IPS-18c (cell line): ENCODE results near the gene MOGAT3.
"Not testable (repeated sequence)": the region's sequence is repeated elsewhere in the genome, so short reads cannot be mapped to it uniquely, and the experiment has no call there.

ENCODE experiments used
- H3K4me3 ChIP-seq: 2 replicates; pipeline ENCODE4 v1.7.0; 2013; ENCODE audit warnings: low read depth, mild to moderate bottlenecking, low read length, moderate library complexity; ENCODE audit not compliant: insufficient read depth
- H3K9me3 ChIP-seq: one replicate; pipeline ENCODE4 v1.6.1; 2013; ENCODE audit warnings: mild to moderate bottlenecking, low read length, moderate library complexity; ENCODE audit not compliant: control insufficient read depth, insufficient read depth

Gene MOGAT3

DNA sequence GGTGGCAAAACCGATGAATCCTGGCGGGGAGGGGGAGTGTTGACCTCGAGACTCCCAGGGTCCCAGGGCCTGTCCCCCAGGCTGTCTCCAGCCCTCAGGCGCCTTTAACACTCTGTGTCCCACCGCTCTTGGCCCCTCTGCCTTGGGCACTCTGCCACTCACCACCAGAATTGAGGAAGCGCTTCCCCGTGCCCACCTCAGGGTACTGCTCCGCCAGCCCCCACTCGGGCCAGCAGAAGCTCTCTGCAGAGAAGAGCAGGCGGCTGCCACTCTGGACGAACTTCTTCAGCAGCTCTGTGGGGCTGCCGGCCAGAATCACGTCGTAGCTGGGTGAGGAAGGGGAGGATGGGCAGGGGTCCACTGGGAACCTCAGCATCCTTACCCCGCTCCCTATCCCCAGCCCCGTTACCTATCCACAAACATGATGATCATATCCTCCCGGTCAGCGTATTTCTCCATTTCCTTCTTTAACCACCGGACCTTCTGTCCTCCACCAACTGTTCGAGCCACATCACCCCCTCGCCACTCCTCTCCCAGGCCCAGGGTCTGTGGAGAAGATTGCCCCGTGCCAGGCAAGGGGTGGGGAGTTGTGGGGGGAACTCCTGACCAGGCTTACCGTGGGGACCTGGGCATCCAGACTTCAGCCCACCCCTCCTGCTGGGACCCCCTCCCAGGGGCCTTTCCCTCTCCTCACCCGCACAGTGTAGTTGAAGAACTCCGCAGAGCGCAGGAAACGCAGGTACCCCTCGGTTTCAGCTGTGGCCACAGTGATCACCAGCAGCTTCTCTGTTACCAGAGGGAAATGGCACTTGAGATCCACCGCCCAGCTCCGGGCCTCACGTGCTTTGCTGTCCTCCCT, 15.4 kb upstream of the MOGAT3 start:
- H3K9me3 ChIP-seq: no peaks in the 10 kb centered on the region

DNA sequence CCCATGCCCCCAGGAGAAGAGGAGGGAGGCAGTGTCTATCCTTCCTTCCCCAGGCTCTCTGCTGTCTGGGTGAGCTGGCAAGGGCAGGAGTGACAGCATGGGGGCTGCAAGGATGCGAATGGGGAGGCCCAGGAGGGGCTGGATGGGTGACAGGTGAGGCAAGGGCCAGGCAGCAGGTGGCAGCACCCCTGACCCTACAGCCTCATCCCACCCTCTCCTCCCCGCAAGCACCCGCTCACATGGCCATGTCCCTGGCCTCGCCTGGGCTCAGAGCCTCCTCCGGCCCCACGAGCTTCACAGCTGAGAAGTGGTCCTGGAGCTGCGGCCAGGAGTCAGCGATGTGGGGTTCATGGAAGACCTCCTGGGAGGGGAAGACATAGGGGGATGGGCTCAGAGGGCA, 11.2 kb upstream of the MOGAT3 start:
- Histone ChIP-seq H3K4me3 (no peak overlapping the region), H3K9me3 (no peaks in the 10 kb centered on the region)

More for the DNA sequence above, 15.4 kb upstream of the MOGAT3 start:
- H3K4me3 ChIP-seq: peak overlapping the region; percentile 91

DNA sequence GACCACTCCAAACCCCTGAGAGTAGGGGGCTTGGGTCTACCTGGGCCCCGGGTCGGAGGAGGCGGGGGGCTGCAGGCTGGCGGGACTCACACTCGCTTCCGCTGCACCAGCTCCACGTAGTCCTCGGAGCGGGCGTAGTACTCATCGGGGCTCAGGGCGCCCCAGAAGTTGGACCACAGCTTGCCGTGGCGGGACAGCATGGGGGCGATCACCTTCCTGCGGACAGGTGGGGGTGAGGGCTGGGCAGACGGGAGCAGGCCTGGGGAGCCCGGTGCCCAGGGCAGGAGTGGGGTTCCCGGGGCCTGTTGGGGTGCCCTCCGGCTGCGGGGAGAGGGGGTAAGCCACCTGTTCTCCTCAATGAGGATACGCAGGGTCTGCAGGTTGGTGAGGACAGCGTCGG, 10.7 kb upstream of the MOGAT3 start:
- Histone ChIP-seq H3K4me3 (no peak overlapping the region), H3K9me3 (no peaks in the 10 kb centered on the region)

DNA sequence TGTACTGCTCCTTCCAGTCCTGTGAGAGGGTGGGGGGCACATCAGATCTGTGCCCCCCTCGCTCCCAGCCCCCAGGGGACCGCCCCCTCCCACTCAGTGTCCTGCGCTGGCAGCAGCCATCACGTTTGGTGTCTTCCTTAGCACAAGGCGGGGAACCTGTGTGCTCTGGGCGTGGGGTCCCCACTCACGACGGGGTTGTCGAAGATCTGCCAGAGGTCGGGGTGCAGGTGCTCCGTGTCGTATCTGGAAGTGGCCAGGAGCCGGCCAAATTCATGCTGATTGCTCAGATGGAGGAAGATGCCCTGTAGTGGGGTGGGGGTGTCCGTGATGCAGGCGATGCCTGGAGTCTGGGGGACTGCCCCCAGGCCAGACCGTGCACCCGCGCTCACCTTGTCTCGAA, 9.3 kb upstream of the MOGAT3 start:
- no peaks in the 10 kb centered on the region for H3K9me3 ChIP-seq
- no peak overlapping the region for H3K4me3 ChIP-seq

DNA sequence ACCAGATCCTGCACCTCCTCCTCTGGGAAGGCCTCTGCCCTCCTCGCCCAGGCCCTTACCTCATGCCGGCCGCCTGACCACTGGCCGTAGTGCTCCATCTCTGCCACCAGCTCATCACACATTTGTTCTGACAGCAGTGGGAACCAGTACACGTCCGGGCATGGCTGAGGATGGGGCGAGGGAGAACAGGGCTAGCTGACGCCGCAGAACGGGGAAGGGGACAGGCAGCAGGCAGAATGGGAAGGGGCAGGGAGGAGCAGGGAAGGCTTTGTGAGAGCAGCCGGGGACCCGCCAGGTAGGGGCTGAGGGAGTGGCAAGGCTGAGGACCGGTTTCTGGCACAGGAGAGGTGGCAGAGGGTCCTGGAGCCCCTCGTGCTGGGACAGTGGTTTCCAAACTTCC, 8.0 kb upstream of the MOGAT3 start:
- Histone ChIP-seq H3K9me3 (no peaks in the 10 kb centered on the region), H3K4me3 (no peak overlapping the region)

DNA sequence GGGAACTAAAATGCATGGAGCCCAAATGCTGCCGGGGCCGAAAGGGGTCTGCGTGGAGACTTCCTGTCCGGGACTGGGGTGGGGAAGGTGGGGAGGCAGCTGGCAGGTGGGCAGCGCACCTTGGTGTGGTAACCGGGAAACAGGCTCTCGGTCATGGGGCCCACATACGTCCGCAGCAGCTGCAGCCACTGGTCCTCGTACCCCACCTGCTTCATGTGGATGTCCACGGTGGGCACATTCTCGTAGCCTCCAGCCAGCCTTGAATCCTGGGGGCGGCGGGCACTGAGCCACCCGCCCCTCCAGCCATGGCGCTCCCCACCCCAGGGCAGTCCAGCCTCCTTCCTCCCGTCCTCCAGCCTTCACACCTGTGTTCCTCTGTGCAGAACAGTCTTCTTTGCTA, 6.6 kb upstream of the MOGAT3 start:
- H3K9me3 ChIP-seq: peaks cover under 1% of the 10 kb centered on the region
- H3K4me3 ChIP-seq: no peak overlapping the region

DNA sequence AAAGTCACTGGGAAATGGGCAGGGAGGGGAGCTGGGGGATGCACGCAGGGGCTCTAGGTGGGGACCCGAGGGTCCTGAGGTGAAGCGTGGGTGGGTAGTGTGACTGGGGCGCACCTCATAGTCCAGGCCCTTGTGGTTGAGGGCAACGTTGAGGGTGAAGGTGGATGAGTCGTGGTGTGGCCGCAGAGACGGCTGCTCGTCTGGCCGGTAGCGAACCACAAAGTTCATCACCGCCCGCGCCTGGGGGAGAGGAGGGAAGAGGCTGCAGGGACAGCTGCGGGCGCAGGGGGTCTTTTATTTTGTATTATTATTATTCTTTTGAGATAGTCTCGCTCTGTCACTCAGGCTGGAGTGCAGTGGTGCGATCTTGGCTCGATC, 5.8 kb upstream of the MOGAT3 start:
- H3K9me3 ChIP-seq: peaks cover 2% of the 10 kb centered on the region
- H3K4me3 ChIP-seq: no peak overlapping the region

DNA sequence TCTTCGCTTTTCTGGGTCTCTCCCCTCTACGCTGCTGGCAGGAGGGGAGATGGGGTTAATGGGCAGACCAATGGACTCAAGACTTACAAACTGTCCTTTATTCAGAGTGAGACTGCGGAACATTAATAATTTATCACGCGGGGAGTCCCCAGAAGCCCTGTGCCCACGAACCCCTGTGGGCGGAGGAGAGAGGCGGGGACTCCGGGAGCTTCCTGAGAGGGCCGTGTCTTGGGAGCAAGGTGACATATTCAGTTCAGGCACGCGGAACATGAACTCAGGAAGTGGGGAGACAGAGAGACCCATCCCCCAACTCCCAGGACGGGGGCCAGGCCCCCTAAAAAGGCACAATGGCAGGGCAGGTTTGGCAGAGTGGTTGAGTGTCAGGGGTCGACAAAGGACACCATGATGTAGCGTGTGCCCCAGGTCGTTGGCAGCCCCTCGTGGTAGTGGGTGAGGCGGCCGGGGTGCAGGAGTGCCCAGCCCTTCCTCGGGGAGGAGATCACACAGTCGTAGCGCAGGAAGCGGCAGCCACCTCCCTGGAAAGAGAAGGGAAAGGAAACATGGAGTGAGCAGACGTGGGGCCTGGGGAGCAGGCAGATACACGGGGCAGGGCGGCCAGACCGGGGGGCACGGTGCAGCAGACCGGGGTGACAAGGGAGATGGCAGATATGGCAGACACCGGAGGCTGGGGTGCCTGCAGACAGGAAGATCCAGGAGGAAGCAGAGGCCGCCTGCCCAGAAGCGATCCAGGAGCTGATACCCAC, 5.2 kb upstream of the MOGAT3 start:
- no peak overlapping the region for H3K4me3 ChIP-seq
- H3K9me3 ChIP-seq: peaks cover 2% of the 10 kb centered on the region

DNA sequence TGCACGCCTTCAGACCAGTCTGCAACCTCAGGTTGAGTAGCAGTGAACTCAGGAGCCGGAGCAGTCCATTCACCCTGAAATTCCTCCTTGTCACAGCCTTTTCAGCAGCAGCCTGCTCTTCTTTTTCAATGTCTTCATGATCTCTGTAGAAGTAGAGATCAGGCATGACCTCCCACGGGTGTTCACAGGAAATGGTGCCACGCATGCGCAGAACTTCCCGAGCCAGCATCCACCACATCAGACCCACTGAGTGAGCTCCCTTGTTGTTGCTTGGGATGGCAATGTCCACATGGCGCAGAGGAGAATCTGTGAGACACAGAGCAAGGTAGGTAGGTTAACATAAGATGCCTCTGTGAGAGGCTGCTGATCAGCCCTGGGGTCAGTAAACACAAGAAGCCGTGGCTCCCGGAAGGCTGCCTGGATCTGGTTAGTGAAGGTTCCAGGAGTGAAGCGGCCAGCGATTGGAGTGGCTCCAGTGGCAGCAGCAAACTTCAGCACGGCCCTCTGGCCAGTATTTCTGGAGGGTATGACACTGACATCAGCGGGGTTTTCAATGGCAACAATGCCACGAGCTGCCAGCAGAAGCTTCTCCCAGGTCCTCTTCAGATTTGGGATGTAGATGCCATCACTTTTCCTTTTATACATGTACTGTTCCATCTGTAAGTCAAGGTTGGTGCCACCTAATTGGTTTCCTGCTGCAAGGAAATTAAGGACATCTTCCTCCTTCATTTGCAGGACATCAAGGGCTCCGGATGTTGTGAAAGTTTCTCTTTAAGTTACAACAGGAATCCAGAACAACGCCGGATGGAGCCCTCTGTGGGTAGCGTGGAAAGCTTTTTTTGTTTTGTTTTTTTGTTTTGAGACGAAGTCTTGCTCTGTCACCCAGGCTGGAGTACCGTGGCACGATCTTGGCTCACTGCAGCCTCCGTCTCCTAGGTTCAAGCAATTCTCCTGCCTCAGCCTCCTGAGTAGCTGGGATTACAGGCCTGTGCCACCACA, 3.2 kb upstream of the MOGAT3 start:
- H3K9me3 ChIP-seq, H3K4me3 ChIP-seq: not testable (repeated sequence)

DNA sequence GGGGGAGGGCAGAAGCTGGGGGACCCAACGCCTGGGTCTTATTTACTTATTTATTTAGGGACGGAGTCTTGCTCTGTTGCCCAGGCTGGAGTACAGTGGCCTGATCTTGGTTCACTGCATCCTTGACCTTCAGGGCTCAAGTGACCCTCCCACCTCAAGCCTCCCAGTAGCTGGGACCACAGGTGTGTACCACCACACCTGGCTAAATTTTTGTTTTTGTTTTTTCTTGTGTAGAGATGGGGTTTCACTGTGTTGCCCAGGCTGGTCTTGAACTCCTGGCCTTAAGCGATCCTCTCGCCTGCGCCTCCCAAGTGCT, 1.7 kb upstream of the MOGAT3 start:
- Histone ChIP-seq H3K4me3 (no peak overlapping the region; the same call in 1 of the 2 replicates), H3K9me3 (peaks cover 2% of the 10 kb centered on the region)

DNA sequence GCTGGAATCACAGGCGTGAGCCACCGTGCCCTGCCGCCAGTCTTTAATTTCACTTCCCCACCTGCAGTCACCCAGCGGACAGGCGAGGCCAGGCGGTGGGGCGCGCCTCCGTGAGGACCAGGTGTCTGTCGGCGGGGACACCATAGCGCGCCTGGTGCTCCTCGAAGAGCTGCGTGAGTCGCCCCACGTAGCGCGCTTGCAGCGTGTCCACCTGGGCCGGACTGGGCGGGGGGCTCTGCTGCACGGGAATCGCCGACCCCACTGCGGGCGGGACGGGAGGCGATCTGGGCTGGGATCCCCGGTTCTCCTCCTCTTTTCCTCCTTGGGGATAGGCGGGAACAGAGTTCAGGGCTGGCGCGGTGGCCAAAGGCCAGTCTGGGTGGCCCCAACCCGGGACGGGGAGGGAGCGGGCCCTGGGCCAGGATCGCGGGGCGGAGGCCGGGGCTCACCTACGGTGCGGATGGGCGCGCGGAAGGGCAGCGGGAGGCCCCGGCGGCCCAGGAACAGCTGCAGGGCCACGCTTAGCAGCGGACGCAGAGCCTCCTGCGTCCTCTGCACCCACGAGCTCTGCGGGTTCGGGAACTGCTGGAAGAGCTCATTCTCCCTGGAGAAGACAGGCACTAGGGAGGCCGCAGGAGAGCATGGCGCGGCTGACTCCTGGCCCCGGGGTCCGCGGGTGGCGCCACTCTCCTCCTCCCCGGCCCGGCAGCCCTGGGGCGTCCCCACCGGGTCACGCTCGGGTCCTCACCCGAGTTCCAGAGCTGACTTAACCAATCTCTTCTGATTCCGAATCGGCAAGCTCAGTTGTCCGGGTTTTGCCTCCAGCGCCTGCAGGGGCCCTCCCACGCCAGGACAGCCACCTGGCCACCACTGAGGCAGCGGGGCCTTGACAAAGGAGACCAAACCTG, 1.1 kb upstream of the MOGAT3 start:
- peaks cover 2% of the 10 kb centered on the region for H3K9me3 ChIP-seq
- peak overlapping the region; percentile 53 for H3K4me3 ChIP-seq

DNA sequence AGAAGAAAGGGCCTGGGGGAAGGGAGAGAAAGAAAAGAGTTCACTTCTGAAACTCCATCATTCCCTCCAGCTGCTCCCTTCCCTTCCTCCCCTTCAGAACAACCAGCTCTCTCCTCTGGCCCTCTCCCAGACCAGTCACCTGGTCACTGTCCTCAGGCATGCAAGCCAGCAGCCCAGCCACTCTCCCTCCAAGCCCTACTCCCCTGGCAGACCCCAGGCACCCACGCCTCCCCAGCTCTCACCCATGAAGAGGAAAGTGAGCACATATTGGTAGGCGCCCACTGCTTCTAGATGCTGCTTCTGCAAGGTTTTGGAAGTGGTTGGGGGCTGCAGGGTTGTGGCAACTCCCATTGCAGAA, 353 bp downstream of the MOGAT3 start:
- Histone ChIP-seq H3K9me3 (peaks cover 2% of the 10 kb centered on the region), H3K4me3 (no peak overlapping the region)

DNA sequence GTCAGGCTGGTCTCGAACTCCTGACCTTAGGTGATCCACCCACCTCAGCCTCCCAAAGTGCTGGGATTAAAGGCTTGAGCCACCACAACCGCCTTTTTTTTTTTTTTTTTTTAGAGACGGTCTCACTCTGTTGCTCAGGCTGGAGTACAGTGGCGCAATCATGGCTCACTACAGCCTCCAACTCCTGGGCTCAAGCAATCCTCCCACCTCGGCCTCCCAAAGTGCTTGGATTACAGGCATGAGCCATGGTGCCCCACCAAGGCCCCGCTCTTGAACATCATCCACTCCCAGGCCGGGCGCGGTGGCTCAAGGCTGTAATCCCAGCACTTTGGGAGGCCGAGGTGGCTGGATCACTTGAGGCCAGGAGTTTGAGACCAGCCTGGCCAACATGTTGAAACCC, 1.3 kb downstream of the MOGAT3 start:
- H3K9me3 ChIP-seq: not testable (repeated sequence)

DNA sequence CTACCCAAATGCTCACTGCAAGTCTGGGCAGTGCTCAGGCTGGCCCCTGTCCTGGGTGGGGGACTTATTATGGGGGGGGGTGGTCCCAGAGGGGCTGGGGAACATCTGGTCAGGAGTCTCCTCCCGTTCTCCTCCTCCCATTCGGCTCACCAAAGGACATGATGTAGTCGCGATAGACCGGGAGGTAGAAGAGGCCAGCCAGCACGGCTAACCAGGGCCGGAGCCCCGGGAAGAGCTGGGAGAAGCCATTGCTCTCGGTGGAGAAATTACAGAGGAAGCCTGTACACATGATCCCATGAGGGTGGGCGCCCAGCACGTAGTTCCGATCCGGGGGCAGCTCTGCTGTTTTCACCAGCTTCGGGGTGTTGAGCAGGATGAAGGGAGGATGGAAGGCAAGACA, 2.4 kb downstream of the MOGAT3 start:
- no peak overlapping the region; the same call in 1 of the 2 replicates for H3K4me3 ChIP-seq
- peaks cover 2% of the 10 kb centered on the region for H3K9me3 ChIP-seq

More for the DNA sequence above, 1.3 kb downstream of the MOGAT3 start:
- not testable (repeated sequence) for H3K4me3 ChIP-seq

DNA sequence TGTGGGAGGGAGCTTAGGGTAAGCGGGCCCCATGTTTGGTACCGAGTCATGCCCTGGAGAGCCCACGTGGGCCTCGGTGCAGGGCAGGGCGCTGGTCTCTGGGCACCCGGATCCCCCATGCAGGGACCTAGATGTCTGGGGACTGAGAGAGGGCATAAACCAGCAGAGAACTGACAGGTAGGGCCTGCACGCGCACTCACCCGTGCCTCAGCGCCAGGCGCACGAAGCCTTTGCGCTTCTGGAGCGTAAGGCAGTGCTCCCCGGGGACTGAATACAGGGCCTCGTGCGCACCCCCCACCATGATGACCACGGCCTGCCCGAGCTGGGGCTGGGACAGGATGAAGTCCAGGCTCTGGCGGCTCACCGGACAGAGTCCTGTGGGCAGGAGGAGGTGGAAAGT, 2.8 kb downstream of the MOGAT3 start:
- peaks cover 2% of the 10 kb centered on the region for H3K9me3 ChIP-seq
- H3K4me3 ChIP-seq: no peak overlapping the region

DNA sequence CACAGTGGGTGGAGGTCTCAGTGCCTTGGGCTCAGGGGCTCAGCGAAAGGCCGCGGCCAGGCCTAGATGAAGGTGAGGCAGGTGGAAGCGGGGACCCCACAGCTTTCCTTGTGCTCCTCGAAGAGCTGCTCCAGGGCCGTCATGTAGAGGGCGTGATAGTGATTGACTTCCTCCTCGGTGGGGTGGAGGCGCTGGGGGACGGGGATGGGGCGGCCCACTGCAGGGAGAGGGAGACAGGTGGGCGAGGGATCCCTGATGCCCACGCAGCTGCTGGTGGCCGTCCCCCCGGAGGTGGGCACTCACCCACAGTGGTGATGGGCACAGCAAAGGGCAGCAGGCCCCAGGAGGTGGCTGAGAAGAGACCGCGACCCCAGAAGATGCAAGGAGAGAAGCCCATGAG, 5.0 kb downstream of the MOGAT3 start:
- no peaks in the 10 kb centered on the region for H3K9me3 ChIP-seq
- no peak overlapping the region for H3K4me3 ChIP-seq

DNA sequence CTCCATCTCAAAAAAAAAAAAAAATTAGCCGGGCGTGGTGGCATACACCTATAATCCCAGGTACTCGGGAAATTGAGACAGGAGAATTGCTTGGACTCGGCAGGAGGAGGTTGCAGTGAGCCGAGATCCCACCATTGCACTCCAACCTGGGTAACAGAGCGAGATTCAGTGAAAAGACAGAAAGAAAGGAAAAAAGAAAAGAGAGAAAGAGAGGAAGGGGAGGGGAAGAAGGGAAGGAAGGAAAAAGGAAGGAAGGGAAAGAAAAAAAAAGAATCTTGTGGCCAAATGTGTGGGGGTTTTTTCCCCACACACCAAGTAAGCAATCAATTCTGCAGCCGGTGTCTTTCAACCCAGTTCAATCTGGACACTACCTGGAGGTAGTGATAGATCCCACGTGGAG, 11.7 kb downstream of the MOGAT3 start:
- no peak overlapping the region for H3K4me3 ChIP-seq

More for the DNA sequence above, 11.7 kb downstream of the MOGAT3 start:
- no peaks in the 10 kb centered on the region for H3K9me3 ChIP-seq
